Ectodermal cell (in vitro differentiated cells): ENCODE results near the gene USP43.

Source experiments
- H3K27ac ChIP-seq: 2 replicates; pipeline ENCODE4 v1.7.0; 2013; ENCODE audit warnings: mild to moderate bottlenecking, low read depth, low read length; ENCODE audit not compliant: insufficient read depth, poor library complexity, severe bottlenecking
- H3K27me3 ChIP-seq: 2 replicates; pipeline ENCODE4 v1.7.0; 2013; ENCODE audit warnings: mild to moderate bottlenecking, low read length; ENCODE audit not compliant: insufficient read depth, control insufficient read depth, poor library complexity, severe bottlenecking
- H3K36me3 ChIP-seq: one replicate; pipeline ENCODE4 v1.7.0; 2013; ENCODE audit warnings: low read length; ENCODE audit not compliant: control insufficient read depth, insufficient read depth
- H3K4me1 ChIP-seq: one replicate; pipeline ENCODE4 v1.7.0; 2013; ENCODE audit warnings: low read length; ENCODE audit not compliant: control insufficient read depth, insufficient read depth
- H3K4me3 ChIP-seq: 2 replicates; pipeline ENCODE4 v1.7.0; 2013; ENCODE audit warnings: low read depth, low read length, control low read depth; ENCODE audit not compliant: insufficient read depth
- H3K9me3 ChIP-seq: 2 replicates; pipeline ENCODE4 v1.7.0; 2013; ENCODE audit warnings: mild to moderate bottlenecking, low read length, moderate library complexity; ENCODE audit not compliant: control insufficient read depth
- WGBS, 2 experiments: methylation state at CpG; one replicate each; pipeline ENCODE4 v1.1.7; 2013; ENCODE audit warnings: missing lambda C conversion rate in 2 of 2; 5-methylcytosine and 5-hydroxymethylcytosine counted together

USP43 gene

GRCh38 chr17:9768381-9768934 is 123.1 kb downstream of the USP43 start:
- Histone ChIP-seq H3K9me3 (no peaks in the 10 kb centered on the region), H3K27ac (no peak overlapping the region), H3K4me1 (no peaks in the 10 kb centered on the region), H3K4me3 (no peak overlapping the region), H3K36me3 (no peaks in the 10 kb centered on the region), H3K27me3 (no peaks in the 10 kb centered on the region)
- 49 to 55% methylated on average over 5 of the region's 5 CpGs for WGBS, 2 experiments

GRCh38 chr17:9769036-9769695 is 123.8 kb downstream of the USP43 start:
- H3K9me3 ChIP-seq, result no peaks in the 10 kb centered on the region
- no peaks in the 10 kb centered on the region for H3K36me3 ChIP-seq
- H3K4me3 ChIP-seq, result no peak overlapping the region
- no peak overlapping the region for H3K27ac ChIP-seq
- no peaks in the 10 kb centered on the region for H3K4me1 ChIP-seq
- 88 to 92% methylated on average over 15 of the region's 15 CpGs for WGBS, 2 experiments
- H3K27me3 ChIP-seq, result no peaks in the 10 kb centered on the region

GRCh38 chr17:9771465-9771864 is 126.1 kb downstream of the USP43 start:
- 94% methylated on average over 27 of the region's 27 CpGs for WGBS, 2 experiments
- Histone ChIP-seq H3K4me1 (no peaks in the 10 kb centered on the region), H3K36me3 (no peaks in the 10 kb centered on the region), H3K9me3 (no peaks in the 10 kb centered on the region), H3K4me3 (no peak overlapping the region), H3K27ac (no peak overlapping the region), H3K27me3 (no peaks in the 10 kb centered on the region)

GRCh38 chr17:9772658-9773057 is 127.3 kb downstream of the USP43 start:
- WGBS, 2 experiments, result 92 to 95% methylated on average over 19 of the region's 19 CpGs
- no peaks in the 10 kb centered on the region for H3K27me3 ChIP-seq
- H3K9me3 ChIP-seq, result no peaks in the 10 kb centered on the region
- no peaks in the 10 kb centered on the region for H3K4me1 ChIP-seq
- H3K27ac ChIP-seq, result no peak overlapping the region
- H3K4me3 ChIP-seq, result no peak overlapping the region
- no peaks in the 10 kb centered on the region for H3K36me3 ChIP-seq

- no peaks in the 10 kb centered on the region for H3K9me3 ChIP-seq
- no peaks in the 10 kb centered on the region for H3K27me3 ChIP-seq
- H3K4me1 ChIP-seq, result no peaks in the 10 kb centered on the region
- H3K4me3 ChIP-seq, result no peak overlapping the region
- H3K36me3 ChIP-seq, result no peaks in the 10 kb centered on the region
- no peak overlapping the region for H3K27ac ChIP-seq
- 95% methylated on average over 9 of the region's 9 CpGs for WGBS, 2 experiments
Observed at GRCh38 chr17:9776911-9777310, 131.6 kb downstream of the USP43 start.
